Measurements from ENCODE around the gene SSC5D. TPM values are rescaled to one million over a fixed set of nuclear protein-coding genes. Genes with fewer than 3 reads are reported as not detected.

Gene SSC5D
- polyA plus RNA-seq, 1 donor (not counting 4 experiments of a cell fraction or from before 2014, with no cell fraction given) = not detected

GRCh38 chr19:55563261-55563690 lies 75.0 kb downstream of the SSC5D start:
- Histone ChIP-seq H3K27ac (ENCODE audit: control insufficient read depth, insufficient read depth, low read length) (no peak overlapping the region), H3K27me3 (ENCODE audit: control insufficient read depth, extremely low read depth, insufficient read depth, low read length) (peaks cover 14% of the 10 kb centered on the region), H2AFZ (ENCODE audit: control insufficient read depth, low read length) (no peak overlapping the region), H3K4me3 (ENCODE audit: control insufficient read depth in 2 of 3, extremely low read depth in 1 of 3, insufficient read depth in 2 of 3, low read depth in 1 of 3, low read length in 3 of 3) (no peak overlapping the region), H3K36me3 (ENCODE audit: control insufficient read depth in 2 of 2, extremely low read depth in 1 of 2, insufficient read depth in 2 of 2, low read length in 2 of 2) (no peaks in the 10 kb centered on the region), H3K9ac (ENCODE audit: control insufficient read depth, extremely low read depth, insufficient read depth, low read length) (no peak overlapping the region), H4K20me1 (ENCODE audit: control insufficient read depth, extremely low read depth, insufficient read depth, low read length) (no peaks in the 10 kb centered on the region), H3K79me2 (ENCODE audit: control insufficient read depth, insufficient read depth, low read length) (no peaks in the 10 kb centered on the region), H3K4me1 (ENCODE audit: control insufficient read depth, extremely low read depth, insufficient read depth, low read length) (no peaks in the 10 kb centered on the region), H3K9me3 (ENCODE audit: control insufficient read depth, low read depth, low read length) (no peaks in the 10 kb centered on the region), H3K9me1 (ENCODE audit: control insufficient read depth, extremely low read depth, insufficient read depth, low read length) (no peaks in the 10 kb centered on the region), H3K4me2 (ENCODE audit: control insufficient read depth, extremely low read depth, insufficient read depth, low read depth, low read length) (no peak overlapping the region)
- TF ChIP-seq CTCF (optimal IDR thresholded peaks at IDR 0.05 in 1 of 3, IDR thresholded peaks at IDR 0.05 in 1 of 3, conservative IDR thresholded peaks at IDR 0.05 in 1 of 3; ENCODE audit: extremely low read depth in 1 of 3, insufficient read depth in 2 of 3, low read length in 3 of 3) (no peak), EZH2 (IDR thresholded peaks at IDR 0.05; ENCODE audit: low read length) (no peak)
- dilution Hi-C loops (cut with MboI; ENCODE audit: extremely low pct_ligation_motif_present, low sequenced_read_pairs) = no loop called here
- no peak for DNase-seq (ENCODE audit: low read depth, low spot score)
- no peak for FAIRE-seq

GRCh38 chr19:55566823-55567222 lies 78.6 kb downstream of the SSC5D start:
- Histone ChIP-seq H3K4me3 (ENCODE audit: control insufficient read depth in 2 of 3, extremely low read depth in 1 of 3, insufficient read depth in 2 of 3, low read depth in 1 of 3, low read length in 3 of 3) (no peak overlapping the region), H3K9me1 (ENCODE audit: control insufficient read depth, extremely low read depth, insufficient read depth, low read length) (no peaks in the 10 kb centered on the region), H3K27me3 (ENCODE audit: control insufficient read depth, extremely low read depth, insufficient read depth, low read length) (peaks cover 14% of the 10 kb centered on the region), H2AFZ (ENCODE audit: control insufficient read depth, low read length) (no peak overlapping the region), H3K4me2 (ENCODE audit: control insufficient read depth, extremely low read depth, insufficient read depth, low read depth, low read length) (no peak overlapping the region), H3K79me2 (ENCODE audit: control insufficient read depth, insufficient read depth, low read length) (no peaks in the 10 kb centered on the region), H3K9ac (ENCODE audit: control insufficient read depth, extremely low read depth, insufficient read depth, low read length) (no peak overlapping the region), H3K9me3 (ENCODE audit: control insufficient read depth, low read depth, low read length) (no peaks in the 10 kb centered on the region), H3K36me3 (ENCODE audit: control insufficient read depth in 2 of 2, extremely low read depth in 1 of 2, insufficient read depth in 2 of 2, low read length in 2 of 2) (no peaks in the 10 kb centered on the region), H3K27ac (ENCODE audit: control insufficient read depth, insufficient read depth, low read length) (no peak overlapping the region), H4K20me1 (ENCODE audit: control insufficient read depth, extremely low read depth, insufficient read depth, low read length) (no peaks in the 10 kb centered on the region), H3K4me1 (ENCODE audit: control insufficient read depth, extremely low read depth, insufficient read depth, low read length) (no peaks in the 10 kb centered on the region)
- DNase-seq (ENCODE audit: low read depth, low spot score) (no peak), FAIRE-seq (no peak)
- dilution Hi-C loops (cut with MboI; ENCODE audit: extremely low pct_ligation_motif_present, low sequenced_read_pairs) = no loop called here
- TF ChIP-seq CTCF (optimal IDR thresholded peaks at IDR 0.05 in 1 of 3, IDR thresholded peaks at IDR 0.05 in 1 of 3, conservative IDR thresholded peaks at IDR 0.05 in 1 of 3; ENCODE audit: extremely low read depth in 1 of 3, insufficient read depth in 2 of 3, low read length in 3 of 3) = no peak
- TF ChIP-seq EZH2 (IDR thresholded peaks at IDR 0.05; ENCODE audit: low read length) = no peak

Measured in keratinocyte (primary cell).